Measurements from ENCODE around the gene TMEM117.

TMEM117 gene

DNA sequence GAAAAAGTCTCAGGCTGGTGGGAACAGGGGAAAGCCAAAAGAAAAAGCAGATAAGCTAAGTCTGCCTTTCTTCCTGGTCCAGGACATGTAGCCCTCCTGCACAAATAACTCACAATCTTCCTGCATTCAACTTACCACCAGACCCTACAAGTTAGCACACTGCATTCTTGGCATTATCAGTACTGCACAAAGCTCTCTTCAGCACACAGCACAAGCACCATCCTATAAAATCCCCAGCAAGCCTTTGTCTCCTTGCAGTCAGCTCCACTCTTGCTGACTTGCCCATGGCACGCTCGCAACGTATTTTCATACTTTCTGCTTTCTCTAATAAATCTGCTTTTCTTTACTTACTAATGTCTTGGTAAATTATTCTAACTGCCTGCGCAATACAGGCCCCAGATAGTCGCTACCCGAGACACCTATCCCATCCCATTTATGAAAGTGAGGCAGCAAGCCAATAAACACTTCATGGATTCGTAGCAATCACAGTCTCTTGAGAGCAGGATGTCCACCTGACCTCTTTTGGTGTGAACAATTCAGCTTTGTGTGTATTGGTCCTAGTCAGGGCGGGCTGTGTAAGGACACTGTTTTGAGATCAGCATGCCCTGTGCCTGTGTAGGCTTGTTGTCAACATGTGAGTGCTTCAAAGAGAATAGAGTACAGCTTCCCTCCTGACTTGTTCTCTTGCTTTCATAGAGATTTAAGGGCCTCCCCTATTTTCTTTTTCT, 49.0 kb downstream of the TMEM117 start:
- FAIRE-seq (no peak), DNase-seq (ENCODE audit: insufficient read length, low spot score) (no peak)
- TF ChIP-seq POLR2A (IDR thresholded peaks at IDR 0.05; ENCODE audit: low read depth, low read length) = no peak

DNA sequence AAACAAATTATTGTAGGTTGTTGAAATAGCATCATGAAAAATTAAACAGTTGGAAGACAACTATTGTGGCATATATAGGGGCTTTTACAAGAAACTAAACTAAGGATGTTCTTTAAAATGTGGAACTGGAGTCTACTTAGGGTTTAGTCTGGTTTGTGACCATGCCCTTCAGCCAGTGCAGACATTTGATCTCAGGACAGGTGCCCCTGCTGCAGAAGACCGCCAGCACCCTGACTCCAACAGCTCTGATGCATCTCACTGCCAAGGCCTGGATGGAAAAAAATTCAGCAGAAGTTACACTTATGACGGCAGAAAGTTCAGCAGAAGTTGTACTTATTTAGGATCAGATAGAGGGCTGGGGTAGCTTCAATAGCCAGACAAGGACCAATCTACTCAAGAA, 51.5 kb downstream of the TMEM117 start:
- no peak for TF ChIP-seq POLR2A (IDR thresholded peaks at IDR 0.05; ENCODE audit: low read depth, low read length)
- no peak for FAIRE-seq
- no peak for DNase-seq (ENCODE audit: insufficient read length, low spot score)

DNA sequence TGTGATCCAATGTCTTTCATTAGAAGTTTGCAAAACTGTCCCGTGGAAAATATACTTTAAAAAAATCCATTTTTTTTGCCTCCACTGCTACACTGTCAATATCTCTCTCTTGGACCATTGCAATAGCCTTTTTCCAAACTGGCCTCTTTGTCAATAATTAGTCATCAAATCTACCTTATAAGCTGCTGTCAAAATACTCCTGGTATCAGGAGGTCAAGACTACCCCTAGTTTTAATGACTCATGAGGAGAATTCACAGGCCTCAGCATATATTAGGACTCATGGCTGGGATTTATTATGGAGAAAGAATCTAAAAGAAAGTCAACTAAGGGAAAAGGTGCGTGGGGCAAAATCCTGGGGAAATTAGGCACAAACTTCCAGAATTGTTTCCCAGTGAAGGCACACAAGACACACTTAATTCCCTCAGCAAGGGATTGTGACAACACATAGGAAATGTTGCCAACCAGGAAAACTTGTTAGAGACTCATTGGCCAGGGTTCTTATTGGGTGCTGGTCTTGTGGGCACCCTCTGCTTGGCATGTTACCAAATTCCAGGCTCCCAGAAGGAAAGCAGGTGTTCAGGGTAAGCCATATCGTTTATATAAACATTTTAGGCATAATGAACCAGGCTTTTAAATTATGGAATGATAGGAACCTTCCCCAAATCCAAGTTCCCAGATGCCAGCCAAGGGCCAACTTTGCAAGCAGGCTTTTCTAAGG, 56.1 kb downstream of the TMEM117 start:
- peak; percentile 38 for FAIRE-seq
- TF ChIP-seq POLR2A (IDR thresholded peaks at IDR 0.05; ENCODE audit: low read depth, low read length) = no peak
- DNase-seq (ENCODE audit: insufficient read length, low spot score) = no peak

DNA sequence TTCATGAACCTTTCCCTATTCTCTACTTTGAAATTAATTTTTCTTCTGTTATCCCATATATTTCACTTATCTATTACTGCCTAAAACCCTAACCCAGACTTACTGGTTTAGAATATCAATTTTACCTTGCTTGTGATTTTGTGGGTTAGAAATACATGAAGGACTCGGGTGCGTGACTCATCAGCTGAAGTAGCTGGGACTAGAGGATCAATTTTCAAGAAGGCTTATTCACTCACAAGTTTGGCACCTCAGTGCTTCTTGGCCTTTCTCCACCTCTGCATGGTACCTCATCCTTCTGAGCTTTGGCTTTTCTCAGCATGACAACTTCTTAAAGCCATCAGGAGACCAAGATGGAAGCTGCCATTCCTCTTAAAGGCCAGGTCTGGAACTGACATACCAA, 57.8 kb downstream of the TMEM117 start:
- DNase-seq (ENCODE audit: insufficient read length, low spot score) (no peak), FAIRE-seq (peak; percentile 23)
- no peak for TF ChIP-seq POLR2A (IDR thresholded peaks at IDR 0.05; ENCODE audit: low read depth, low read length)

DNA sequence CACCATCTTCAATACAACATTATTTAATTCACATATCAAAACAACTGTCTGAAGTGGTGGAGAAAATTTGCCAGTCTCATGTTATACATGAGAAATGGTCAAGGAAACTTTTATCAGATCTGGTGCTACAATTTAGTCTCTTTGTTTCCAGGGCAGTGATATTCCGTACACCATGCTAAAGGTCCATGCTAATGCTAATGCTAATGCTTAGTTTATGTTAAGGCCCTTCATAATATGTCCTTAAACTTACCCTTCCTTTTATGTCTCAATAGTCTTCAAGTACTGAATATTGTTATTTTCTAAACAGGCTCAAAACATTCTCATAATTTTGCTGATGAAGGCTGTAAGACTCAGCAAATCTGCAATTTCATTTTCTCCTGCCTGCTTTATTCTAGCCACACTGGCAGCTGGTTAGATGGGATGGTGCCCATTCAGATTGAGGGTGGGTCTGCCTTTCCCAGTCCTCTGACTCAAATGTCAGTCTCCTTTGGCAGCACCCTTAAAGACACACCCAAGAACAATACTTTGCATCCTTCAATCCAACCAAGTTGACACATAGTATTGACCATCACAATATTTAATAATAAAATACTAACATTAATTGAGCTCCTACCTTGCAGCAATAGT, 59.8 kb downstream of the TMEM117 start:
- no peak for DNase-seq (ENCODE audit: insufficient read length, low spot score)
- no peak for FAIRE-seq
- TF ChIP-seq POLR2A (IDR thresholded peaks at IDR 0.05; ENCODE audit: low read depth, low read length) = no peak

DNA sequence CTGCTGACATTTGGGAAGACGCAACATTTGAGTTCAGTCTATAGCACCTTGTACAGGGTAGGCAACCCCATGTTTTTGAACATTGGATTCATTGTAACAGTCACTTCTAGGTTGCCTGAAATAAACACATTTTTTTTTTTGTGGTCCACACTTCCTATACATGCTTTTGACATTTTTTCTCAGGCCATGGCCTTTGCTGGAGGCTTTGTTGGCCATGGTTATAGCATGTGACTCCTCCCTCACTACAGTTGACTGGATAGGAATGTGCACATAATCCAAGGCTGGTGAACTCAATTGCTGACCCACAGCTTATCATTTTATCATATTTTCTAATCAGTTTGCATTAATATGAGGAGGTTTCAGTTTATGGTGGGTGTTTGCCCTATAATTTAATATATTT, 60.6 kb downstream of the TMEM117 start:
- TF ChIP-seq POLR2A (IDR thresholded peaks at IDR 0.05; ENCODE audit: low read depth, low read length) = no peak
- no peak for DNase-seq (ENCODE audit: insufficient read length, low spot score)
- no peak for FAIRE-seq

DNA sequence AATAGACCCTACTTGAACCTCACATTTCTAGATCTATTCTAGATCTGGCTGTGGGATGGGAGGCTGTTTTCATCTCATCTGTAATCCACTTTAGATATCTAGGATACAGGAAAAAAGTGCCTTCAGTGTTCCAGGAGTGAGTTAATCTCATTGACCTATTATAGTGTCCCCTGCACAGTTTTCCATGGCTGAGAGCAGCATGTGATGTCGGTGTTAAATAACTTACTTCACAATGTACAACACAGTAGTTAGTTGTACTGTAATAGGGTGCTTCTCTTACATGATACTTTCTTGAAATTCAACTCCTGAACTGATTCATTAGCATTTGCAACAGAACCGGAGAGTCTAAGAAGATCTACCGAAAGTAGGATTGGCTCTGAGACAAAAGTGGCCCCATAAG, 62.6 kb downstream of the TMEM117 start:
- DNase-seq (ENCODE audit: insufficient read length, low spot score) = no peak
- TF ChIP-seq POLR2A (IDR thresholded peaks at IDR 0.05; ENCODE audit: low read depth, low read length) = no peak
- no peak for FAIRE-seq

DNA sequence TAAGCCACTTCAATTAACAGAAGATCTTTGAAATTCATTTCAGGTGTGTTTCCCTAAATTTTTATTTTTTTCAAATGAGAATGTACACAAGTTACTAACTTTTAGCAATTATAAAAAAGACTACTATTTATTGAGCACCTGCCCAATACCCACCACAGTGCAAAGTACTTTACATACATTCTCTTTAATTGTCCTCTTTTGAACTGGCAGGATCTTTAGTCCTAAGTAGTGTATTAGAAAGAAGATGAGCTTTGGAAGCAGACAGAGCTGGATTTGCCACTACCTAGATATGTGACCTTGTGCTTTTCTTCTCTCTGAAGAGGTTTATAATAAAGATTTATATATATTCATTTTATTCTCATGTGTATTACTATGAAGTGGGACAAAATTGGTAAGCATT, 63.7 kb downstream of the TMEM117 start:
- FAIRE-seq (no peak), DNase-seq (ENCODE audit: insufficient read length, low spot score) (no peak)
- TF ChIP-seq POLR2A (IDR thresholded peaks at IDR 0.05; ENCODE audit: low read depth, low read length) = no peak

DNA sequence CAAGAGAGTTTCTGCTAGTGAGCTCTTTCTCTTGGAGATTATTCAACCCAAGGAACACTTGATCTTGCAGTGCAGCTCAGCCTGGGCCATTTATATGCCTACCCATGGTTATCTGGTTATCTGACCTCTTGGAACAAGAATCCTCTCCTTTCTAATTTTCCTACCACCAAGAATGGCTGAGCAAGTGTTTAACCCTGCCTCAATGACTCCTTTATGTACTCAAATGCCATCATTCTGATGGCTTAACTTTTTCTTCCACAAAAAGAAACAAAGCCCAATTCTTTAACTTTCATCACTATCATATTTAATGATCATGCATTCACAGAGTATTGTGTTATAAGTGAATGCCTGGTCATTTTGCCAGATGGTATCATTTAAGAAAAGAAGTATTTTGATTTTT, 67.8 kb downstream of the TMEM117 start:
- DNase-seq (ENCODE audit: insufficient read length, low spot score) (no peak), FAIRE-seq (no peak)
- TF ChIP-seq POLR2A (IDR thresholded peaks at IDR 0.05; ENCODE audit: low read depth, low read length) = no peak

DNA sequence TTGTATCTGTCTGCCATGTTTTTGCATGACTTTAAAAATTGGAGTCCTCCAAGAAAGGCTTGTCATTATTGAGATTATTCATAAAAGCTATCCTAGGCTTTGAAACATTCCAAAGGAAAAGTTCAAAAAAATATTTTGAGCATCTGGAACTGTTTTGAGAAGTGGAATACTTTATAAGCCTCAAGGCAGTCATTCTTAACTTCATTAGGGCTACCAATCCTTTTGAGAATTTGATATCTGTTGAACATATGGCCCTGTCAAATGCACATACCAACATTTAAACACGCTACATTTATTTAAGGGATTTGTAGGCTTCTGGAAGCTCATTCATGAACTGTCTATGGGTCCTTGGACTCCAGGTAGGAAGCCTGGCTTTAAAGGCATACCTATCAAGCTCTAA, 77.0 kb downstream of the TMEM117 start:
- DNase-seq (ENCODE audit: insufficient read length, low spot score) = no peak
- no peak for FAIRE-seq
- no peak for TF ChIP-seq POLR2A (IDR thresholded peaks at IDR 0.05; ENCODE audit: low read depth, low read length)

DNA sequence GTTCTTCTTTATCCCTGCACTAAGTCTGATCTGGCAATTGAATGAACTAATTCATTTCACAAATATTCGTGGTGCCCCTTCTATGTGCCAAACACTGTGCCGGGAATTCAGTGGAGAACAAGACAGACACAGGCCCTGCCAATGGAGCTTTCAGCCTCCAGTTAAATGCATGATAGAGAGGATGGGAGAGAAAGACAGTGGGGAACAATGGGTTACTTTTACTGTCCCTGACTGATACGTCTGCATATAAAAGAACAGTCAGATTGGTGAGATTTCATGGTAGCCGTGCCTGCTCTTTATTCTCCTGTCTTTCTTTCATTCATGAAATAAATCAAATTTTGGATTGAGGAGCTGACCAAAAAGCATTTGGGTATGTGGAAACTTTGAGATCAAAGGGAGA, 78.5 kb downstream of the TMEM117 start:
- DNase-seq (ENCODE audit: insufficient read length, low spot score) = no peak
- no peak for FAIRE-seq
- no peak for TF ChIP-seq POLR2A (IDR thresholded peaks at IDR 0.05; ENCODE audit: low read depth, low read length)

DNA sequence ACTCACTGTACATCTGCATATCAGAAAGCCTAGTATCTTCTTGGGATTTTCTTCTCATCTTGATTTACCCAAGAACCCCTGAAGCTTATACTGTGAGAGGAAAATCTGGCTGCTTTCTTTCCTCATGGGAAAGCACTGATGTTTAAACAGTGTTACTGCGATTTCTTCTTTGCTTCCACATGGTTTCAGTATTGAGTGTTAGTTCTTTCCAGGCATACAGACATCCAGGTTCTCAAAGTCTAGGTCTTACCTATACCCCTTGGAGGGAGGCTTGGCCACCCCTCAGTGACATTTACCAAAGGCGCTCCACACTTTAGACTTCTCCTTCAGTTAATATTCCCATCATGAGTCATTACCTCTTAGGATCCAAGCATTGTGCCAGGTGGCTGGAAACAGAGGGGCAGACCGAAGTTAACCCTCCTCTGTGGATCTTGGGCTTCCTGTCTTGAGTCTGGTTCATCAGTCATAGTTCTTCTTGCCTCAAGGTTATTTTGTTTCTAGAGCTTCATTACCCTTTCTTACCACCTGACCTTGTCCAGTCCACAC, 79.1 kb downstream of the TMEM117 start:
- TF ChIP-seq POLR2A (IDR thresholded peaks at IDR 0.05; ENCODE audit: low read depth, low read length) = no peak
- FAIRE-seq (peak; percentile 36), DNase-seq (ENCODE audit: insufficient read length, low spot score) (no peak)

DNA sequence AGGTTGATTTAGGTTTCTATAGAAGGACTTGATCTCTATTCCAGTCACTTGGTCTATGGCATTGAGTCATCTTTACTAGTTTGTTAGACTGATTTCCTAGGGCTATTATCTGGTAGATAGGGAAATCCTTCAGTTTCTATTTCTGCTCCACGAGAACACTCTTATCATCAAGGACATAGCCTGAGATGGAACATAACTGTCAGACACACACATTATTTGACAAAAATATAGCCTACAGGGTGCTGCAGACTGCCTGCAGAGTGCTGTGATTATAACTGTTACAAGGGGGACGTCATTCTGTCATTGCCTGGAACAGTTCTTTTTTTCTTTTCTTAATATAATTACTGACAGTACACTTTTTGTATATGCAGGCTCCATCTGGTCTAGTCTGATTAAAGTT, 82.0 kb downstream of the TMEM117 start:
- DNase-seq (ENCODE audit: insufficient read length, low spot score) (no peak), FAIRE-seq (no peak)
- no peak for TF ChIP-seq POLR2A (IDR thresholded peaks at IDR 0.05; ENCODE audit: low read depth, low read length)

DNA sequence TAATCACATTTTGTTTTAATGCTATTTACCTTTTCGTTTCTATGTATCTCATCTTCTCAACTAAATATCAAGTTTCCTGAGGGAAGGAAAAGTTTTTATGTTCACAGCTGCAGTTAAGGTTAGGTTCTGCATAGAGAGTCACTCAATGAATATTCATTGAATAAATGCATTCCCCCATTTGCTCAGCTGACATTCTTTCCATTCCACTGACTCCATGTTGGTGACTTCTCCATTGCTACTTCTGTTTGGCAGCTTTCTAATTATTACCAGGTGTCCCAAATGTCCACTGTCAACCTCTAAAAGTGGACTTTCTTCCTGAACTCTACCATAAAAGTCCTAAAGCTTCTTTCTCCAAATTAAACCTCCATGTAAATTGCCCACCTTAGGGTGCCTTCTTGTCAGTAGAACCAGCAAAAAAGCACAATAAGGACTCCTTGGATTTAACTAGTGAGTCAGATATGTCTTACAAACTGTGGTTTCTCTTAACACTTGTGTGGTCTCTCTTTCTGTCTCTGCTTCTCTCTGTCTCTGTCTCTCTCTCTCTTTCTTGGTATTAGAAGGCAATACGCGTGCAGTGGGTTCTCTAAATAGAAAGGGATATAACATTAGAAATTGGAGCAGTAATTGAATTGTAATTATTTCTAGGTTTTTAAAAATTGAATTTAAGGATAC, 85.9 kb downstream of the TMEM117 start:
- TF ChIP-seq POLR2A (IDR thresholded peaks at IDR 0.05; ENCODE audit: low read depth, low read length) = no peak
- DNase-seq (ENCODE audit: insufficient read length, low spot score) (no peak), FAIRE-seq (no peak)
